Activated CD4-positive, alpha-beta memory T cell treated with anti-CD3 and anti-CD28 coated beads, Interleukin-2, amount 10 ng/mL, durations not matched to agents 7 days and 5 days (primary cell): ENCODE results near the gene CTNNA3. TPM values are rescaled to one million over a fixed set of nuclear protein-coding genes. Genes with fewer than 3 reads are reported as not detected.

Experiments
- CTCF ChIA-PET: fragments of 350-600 bp; sonication (Branson Sonifier 250); formaldehyde crosslinking; loops from one replicate; lab custom pipeline; 2021; ENCODE audit warnings: antibody characterized with exemption, inconsistent platforms; lab: Charles Lee
- POLR2A ChIA-PET: fragments of 350-600 bp; sonication (Branson Sonifier 250); formaldehyde crosslinking; loops from one replicate; lab custom pipeline; 2021; ENCODE audit warnings: antibody characterized with exemption; lab: Charles Lee
- DNase-seq: peaks from one replicate; pipeline ENCODE4 v3.0.0-alpha.2; 2020
- H3K27ac Mint-ChIP-seq: one replicate; pipeline ENCODE4 v1.8.0; 2021; ENCODE audit warnings: mild to moderate bottlenecking, mixed read lengths
- H3K27me3 Mint-ChIP-seq: one replicate; pipeline ENCODE4 v1.8.0; 2021; ENCODE audit warnings: mixed read lengths
- H3K36me3 Mint-ChIP-seq: one replicate; pipeline ENCODE4 v1.8.0; 2021; ENCODE audit warnings: low read depth, mixed read lengths
- H3K4me1 Mint-ChIP-seq: one replicate; pipeline ENCODE4 v1.8.0; 2021; ENCODE audit warnings: mixed read lengths
- H3K4me3 Mint-ChIP-seq: one replicate; pipeline ENCODE4 v1.8.0; 2021; ENCODE audit warnings: mild to moderate bottlenecking, mixed read lengths
- H3K9me3 Mint-ChIP-seq: one replicate; pipeline ENCODE4 v1.8.0; 2021; ENCODE audit warnings: mixed read lengths
- total RNA-seq, 2 experiments: library from RNA; stranded (reverse); gene quantifications; one replicate each; pipeline ENCODE4 v1.2.3, GENCODE V29; 2021

CTNNA3 gene
- total RNA-seq, 2 experiments from 2014 or later: 0.78 TPM; not detected in 1

GRCh38 chr10:66215920-66216319, 1480.1 kb downstream of the CTNNA3 start:
- no peaks in the 10 kb centered on the region for H3K36me3 Mint-ChIP-seq
- ChIA-PET POLR2A (no interaction called here), CTCF (no interaction called here)
- H3K27me3 Mint-ChIP-seq: no peaks in the 10 kb centered on the region
- H3K27ac Mint-ChIP-seq: no peak overlapping the region
- no peaks in the 10 kb centered on the region for H3K4me1 Mint-ChIP-seq
- peaks cover 7% of the 10 kb centered on the region for H3K9me3 Mint-ChIP-seq
- no peak overlapping the region for H3K4me3 Mint-ChIP-seq
- no peak for DNase-seq

GRCh38 chr10:66214721-66215404, 1481.1 kb downstream of the CTNNA3 start:
- Mint-ChIP-seq H3K27me3 (no peaks in the 10 kb centered on the region), H3K36me3 (no peaks in the 10 kb centered on the region), H3K9me3 (peaks cover 7% of the 10 kb centered on the region), H3K27ac (no peak overlapping the region), H3K4me1 (no peaks in the 10 kb centered on the region), H3K4me3 (no peak overlapping the region)
- ChIA-PET POLR2A (no interaction called here), CTCF (no interaction called here)
- DNase-seq: no peak

- Mint-ChIP-seq H3K27ac (no peak overlapping the region), H3K9me3 (no peaks in the 10 kb centered on the region), H3K4me3 (no peak overlapping the region), H3K4me1 (no peaks in the 10 kb centered on the region), H3K36me3 (no peaks in the 10 kb centered on the region), H3K27me3 (no peaks in the 10 kb centered on the region)
- DNase-seq: no peak
- POLR2A ChIA-PET: no interaction called here
- CTCF ChIA-PET: no interaction called here
Observed at GRCh38 chr10:66209025-66209424, 1487.0 kb downstream of the CTNNA3 start.

GRCh38 chr10:66204838-66205237, 1491.2 kb downstream of the CTNNA3 start:
- CTCF ChIA-PET: no interaction called here
- Mint-ChIP-seq H3K27me3 (no peaks in the 10 kb centered on the region), H3K9me3 (no peaks in the 10 kb centered on the region)

GRCh38 chr10:66202101-66202500, 1493.9 kb downstream of the CTNNA3 start:
- CTCF ChIA-PET: no interaction called here

More at GRCh38 chr10:66204838-66205237, 1491.2 kb downstream of the CTNNA3 start:
- Mint-ChIP-seq H3K4me3 (no peak overlapping the region), H3K27ac (no peak overlapping the region), H3K4me1 (no peaks in the 10 kb centered on the region), H3K36me3 (no peaks in the 10 kb centered on the region)
- DNase-seq: no peak
- POLR2A ChIA-PET: no interaction called here

GRCh38 chr10:66192162-66192831, 1503.7 kb downstream of the CTNNA3 start:
- H3K4me1 Mint-ChIP-seq: no peaks in the 10 kb centered on the region
- H3K9me3 Mint-ChIP-seq: no peaks in the 10 kb centered on the region
- CTCF ChIA-PET: no interaction called here
- no peak for DNase-seq
- POLR2A ChIA-PET: no interaction called here
- no peaks in the 10 kb centered on the region for H3K36me3 Mint-ChIP-seq
- H3K27me3 Mint-ChIP-seq: no peaks in the 10 kb centered on the region
- no peak overlapping the region for H3K27ac Mint-ChIP-seq
- H3K4me3 Mint-ChIP-seq: no peak overlapping the region

More at GRCh38 chr10:66202101-66202500, 1493.9 kb downstream of the CTNNA3 start:
- no peaks in the 10 kb centered on the region for H3K9me3 Mint-ChIP-seq
- DNase-seq: no peak
- no peaks in the 10 kb centered on the region for H3K36me3 Mint-ChIP-seq
- no peaks in the 10 kb centered on the region for H3K4me1 Mint-ChIP-seq
- H3K27me3 Mint-ChIP-seq: no peaks in the 10 kb centered on the region
- H3K4me3 Mint-ChIP-seq: no peak overlapping the region
- no peak overlapping the region for H3K27ac Mint-ChIP-seq
- POLR2A ChIA-PET: no interaction called here

GRCh38 chr10:66190413-66190812, 1505.6 kb downstream of the CTNNA3 start:
- ChIA-PET POLR2A (no interaction called here), CTCF (no interaction called here)
- DNase-seq: no peak
- Mint-ChIP-seq H3K4me1 (no peaks in the 10 kb centered on the region), H3K4me3 (no peak overlapping the region), H3K9me3 (no peaks in the 10 kb centered on the region), H3K27ac (no peak overlapping the region), H3K27me3 (no peaks in the 10 kb centered on the region), H3K36me3 (no peaks in the 10 kb centered on the region)

GRCh38 chr10:66189271-66189670, 1506.7 kb downstream of the CTNNA3 start:
- H3K4me3 Mint-ChIP-seq: no peak overlapping the region

GRCh38 chr10:66187053-66187733, 1508.8 kb downstream of the CTNNA3 start:
- Mint-ChIP-seq H3K4me3 (no peak overlapping the region), H3K4me1 (no peaks in the 10 kb centered on the region), H3K36me3 (no peaks in the 10 kb centered on the region), H3K9me3 (no peaks in the 10 kb centered on the region), H3K27ac (no peak overlapping the region), H3K27me3 (no peaks in the 10 kb centered on the region)
- no peak for DNase-seq
- ChIA-PET POLR2A (no interaction called here), CTCF (no interaction called here)

More at GRCh38 chr10:66189271-66189670, 1506.7 kb downstream of the CTNNA3 start:
- Mint-ChIP-seq H3K4me1 (no peaks in the 10 kb centered on the region), H3K27ac (no peak overlapping the region), H3K36me3 (no peaks in the 10 kb centered on the region), H3K9me3 (no peaks in the 10 kb centered on the region), H3K27me3 (no peaks in the 10 kb centered on the region)
- ChIA-PET CTCF (no interaction called here), POLR2A (no interaction called here)
- no peak for DNase-seq

- Mint-ChIP-seq H3K9me3 (no peaks in the 10 kb centered on the region), H3K27me3 (no peaks in the 10 kb centered on the region), H3K36me3 (no peaks in the 10 kb centered on the region), H3K4me3 (no peak overlapping the region), H3K27ac (no peak overlapping the region), H3K4me1 (no peaks in the 10 kb centered on the region)
- no peak for DNase-seq
- ChIA-PET POLR2A (no interaction called here), CTCF (no interaction called here)
Observed at GRCh38 chr10:66183028-66183427, 1513.0 kb downstream of the CTNNA3 start.

- Mint-ChIP-seq H3K36me3 (no peaks in the 10 kb centered on the region), H3K27ac (no peak overlapping the region), H3K27me3 (peaks cover 3% of the 10 kb centered on the region), H3K4me3 (no peak overlapping the region), H3K4me1 (no peaks in the 10 kb centered on the region), H3K9me3 (no peaks in the 10 kb centered on the region)
- ChIA-PET POLR2A (no interaction called here), CTCF (no interaction called here)
- DNase-seq: no peak
Observed at GRCh38 chr10:66180581-66181318, 1515.2 kb downstream of the CTNNA3 start.

- ChIA-PET POLR2A (no interaction called here), CTCF (interaction anchor here (1.5 kb wide), 1 partner anchor 751 kb away, joined by 3 read pairs; no protein-coding TSS in a partner anchor)
- H3K36me3 Mint-ChIP-seq: no peaks in the 10 kb centered on the region
- no peaks in the 10 kb centered on the region for H3K4me1 Mint-ChIP-seq
- no peak overlapping the region for H3K27ac Mint-ChIP-seq
- no peak for DNase-seq
- no peaks in the 10 kb centered on the region for H3K9me3 Mint-ChIP-seq
- H3K4me3 Mint-ChIP-seq: no peak overlapping the region
- H3K27me3 Mint-ChIP-seq: peaks cover 3% of the 10 kb centered on the region
Observed at GRCh38 chr10:66180021-66180420, 1516.0 kb downstream of the CTNNA3 start.

- H3K4me1 Mint-ChIP-seq: no peaks in the 10 kb centered on the region
- H3K27me3 Mint-ChIP-seq: peaks cover 3% of the 10 kb centered on the region
- ChIA-PET CTCF (no interaction called here), POLR2A (no interaction called here)
- no peaks in the 10 kb centered on the region for H3K9me3 Mint-ChIP-seq
- H3K36me3 Mint-ChIP-seq: no peaks in the 10 kb centered on the region
- no peak overlapping the region for H3K4me3 Mint-ChIP-seq
- no peak for DNase-seq
- H3K27ac Mint-ChIP-seq: no peak overlapping the region
Observed at GRCh38 chr10:66176772-66177171, 1519.2 kb downstream of the CTNNA3 start.
